HCT116 (cell line): Measurements from ENCODE around the gene COL2A1. TPM values are rescaled to one million over a fixed set of nuclear protein-coding genes. Genes with fewer than 3 reads are reported as not detected.

ENCODE experiments used
- ATAC-seq: fragments of 200-7000 bp; cut with Tn5 transposase; 2 replicates; pipeline ENCODE4 v1.9.1; 2020; ENCODE audit warnings: mild to moderate bottlenecking, moderate library complexity
- BruUV-seq: library from RNA; stranded (reverse); fragments of 400-500 nt; replicated peaks from 2 replicates; lab custom pipeline; 2021; lab: Mats Ljungman, UMichigan
- CTCF ChIA-PET: fragments of 300-600 bp; sonication (Branson Sonifier 250); formaldehyde crosslinking; loops from one replicate; lab custom pipeline; 2021; ENCODE audit warnings: antibody characterized with exemption; lab: Charles Lee
- POLR2A ChIA-PET: fragments of 300-600, 350-600 bp; sonication (Branson Sonifier 250); formaldehyde crosslinking; loops from one replicate; lab custom pipeline; 2021; ENCODE audit warnings: antibody characterized with exemption; lab: Charles Lee
- RAD21 ChIA-PET, 2 experiments: fragments of 300-600 bp; sonication (Branson Sonifier 250); formaldehyde crosslinking; loops; one replicate each; lab custom pipeline; 2023; ENCODE audit warnings: low total read pairs in 2 of 2; ENCODE audit not compliant: uncharacterized antibody in 2 of 2, unreplicated experiment in 2 of 2, low non-redundant PET in 1 of 2; lab: Charles Lee
- DNase-seq: peaks from one replicate; pipeline ENCODE4 v3.0.0-alpha.2; 2010; ENCODE audit warnings: low read depth, low spot score
- H2AFZ ChIP-seq: fragments of 200-600 bp; shearing (Covaris generic), sonication (generic); 2 replicates; pipeline ENCODE4 v1.6.1; 2017; ENCODE audit warnings: low read depth, mixed run types, mixed read lengths, antibody characterized with exemption, low read length; ENCODE audit not compliant: poor library complexity, severe bottlenecking
- H3K27ac ChIP-seq: 2 replicates; pipeline ENCODE4 v1.5.1; 2012; ENCODE audit warnings: low read depth, low read length
- H3K27me3 ChIP-seq: fragments of 200-600 bp; sonication (generic); 2 replicates; pipeline ENCODE4 v1.6.1; 2016; ENCODE audit warnings: mixed run types, low read length, mixed read lengths; ENCODE audit not compliant: insufficient read depth
- H3K36me3 ChIP-seq, 2 experiments: fragments of 200-500 bp in 1 of 2; fragments of 200-600 bp in 1 of 2; sonication (Bioruptor generic) in 1 of 2; sonication (generic) in 1 of 2; 2 replicates each; pipeline versions ENCODE4 v1.5.1 to v1.6.1; 2014 to 2016; ENCODE audit warnings: low read length in 2 of 2, inconsistent platforms in 1 of 2, mixed read lengths in 1 of 2, mixed run types in 1 of 2; ENCODE audit not compliant: insufficient read depth in 2 of 2, control insufficient read depth in 1 of 2
- H3K4me1 ChIP-seq, 2 experiments: fragments of 200-600 bp in 1 of 2; sonication (generic) in 1 of 2; 2 replicates each; pipeline versions ENCODE4 v1.5.1 to v1.6.1; 2012 to 2017; ENCODE audit warnings: low read length in 2 of 2, inconsistent platforms in 1 of 2, mild to moderate bottlenecking in 1 of 2, mixed read lengths in 1 of 2, mixed run types in 1 of 2, moderate library complexity in 1 of 2; ENCODE audit not compliant: insufficient read depth in 2 of 2, control insufficient read depth in 1 of 2
- H3K4me2 ChIP-seq: fragments of 200-600 bp; sonication (generic); 2 replicates; pipeline ENCODE4 v1.6.1; 2017; ENCODE audit warnings: mixed run types, low read length, mixed read lengths
- H3K4me3 ChIP-seq, 2 experiments: fragments of 200-600 bp in 1 of 2; sonication (generic) in 1 of 2; replicated peaks in 1 of 2; 2 replicates each; pipeline ENCODE4 v1.5.1; 2011 to 2016; ENCODE audit warnings: low read length in 2 of 2, control low read depth in 1 of 2, low read depth in 1 of 2, mild to moderate bottlenecking in 1 of 2, mixed read lengths in 1 of 2, mixed run types in 1 of 2
- H3K79me2 ChIP-seq: fragments of 200-600 bp; sonication (generic); 2 replicates; pipeline ENCODE4 v1.6.1; 2017; ENCODE audit warnings: mild to moderate bottlenecking, mixed run types, low read length, moderate library complexity, mixed read lengths; ENCODE audit not compliant: insufficient read depth
- H3K9ac ChIP-seq: fragments of 200-600 bp; sonication (generic); 2 replicates; pipeline ENCODE4 v1.6.1; 2016; ENCODE audit warnings: low read length, mixed read lengths
- H3K9me2 ChIP-seq: fragments of 200-600 bp; sonication (generic), shearing (Covaris generic); 2 replicates; pipeline ENCODE4 v1.6.1; 2017; ENCODE audit warnings: mixed run types, mild to moderate bottlenecking, moderate library complexity; ENCODE audit not compliant: insufficient read depth
- H3K9me3 ChIP-seq, 2 experiments: fragments of 200-500 bp in 1 of 2; fragments of 200-600 bp in 1 of 2; sonication (Bioruptor generic) in 1 of 2; sonication (generic) in 1 of 2; 2 replicates each; pipeline ENCODE4 v1.6.1; 2014 to 2017; ENCODE audit warnings: low read length in 2 of 2, mixed read lengths in 2 of 2, inconsistent platforms in 1 of 2, low read depth in 1 of 2, mild to moderate bottlenecking in 1 of 2, mixed run types in 1 of 2, moderate library complexity in 1 of 2; ENCODE audit not compliant: control insufficient read depth in 1 of 2, insufficient read depth in 1 of 2
- H4K20me1 ChIP-seq: fragments of 200-600 bp; sonication (generic), shearing (Covaris generic); 2 replicates; pipeline ENCODE4 v1.6.1; 2017; ENCODE audit warnings: mixed run types, mild to moderate bottlenecking, moderate library complexity; ENCODE audit not compliant: insufficient read depth
- ATF3 ChIP-seq: IDR thresholded peaks from 2 replicates; pipeline ENCODE4 v1.6.1; 2012
- CEBPB ChIP-seq: IDR thresholded peaks from 2 replicates; pipeline ENCODE4 v1.6.1; 2012; ENCODE audit warnings: low read depth
- EGR1 ChIP-seq: IDR thresholded peaks from 2 replicates; pipeline ENCODE4 v1.6.1; 2012; ENCODE audit warnings: low read depth
- ELF1 ChIP-seq: IDR thresholded peaks from 2 replicates; pipeline ENCODE4 v1.6.1; 2012; ENCODE audit warnings: low read depth, borderline replicate concordance
- EZH2 ChIP-seq: fragments of 200-600 bp; sonication (generic); IDR thresholded peaks from 2 replicates; pipeline ENCODE4 v1.6.1; 2017; ENCODE audit warnings: antibody characterized with exemption, mixed run types
- FOSL1 ChIP-seq: IDR thresholded peaks from 2 replicates; pipeline ENCODE4 v1.6.1; 2012; ENCODE audit warnings: low read depth
- POLR2AphosphoS5 ChIP-seq: IDR thresholded peaks from 2 replicates; pipeline ENCODE4 v1.6.1; 2011; ENCODE audit warnings: mild to moderate bottlenecking, low read depth, low read length, moderate library complexity
- RAD21 ChIP-seq: IDR thresholded peaks from 2 replicates; pipeline ENCODE4 v1.6.1; 2012; ENCODE audit warnings: low read depth, mild to moderate bottlenecking
- TCF7L2 ChIP-seq: IDR thresholded peaks from 2 replicates; pipeline ENCODE4 v1.7.0; 2011; ENCODE audit warnings: borderline replicate concordance, inconsistent platforms; ENCODE audit not compliant: insufficient read depth, insufficient read length; ENCODE audit errors: extremely low read depth
- intact Hi-C: fragments of 100-400 bp; cut with micrococcal nuclease; formaldehyde crosslinking; loops from 2 replicates; pipeline ENCODE4 v1.10.0; 2022
- total RNA-seq: library from RNA; stranded (reverse); gene quantifications from one replicate; pipeline ENCODE4 v1.2.1, GENCODE V29; 2021; ENCODE audit not compliant: unreplicated experiment
- TF ChIP-seq, protein P1 (sequence below): IDR thresholded peaks from 2 replicates; pipeline ENCODE4 v1.6.1; 2011; ENCODE audit warnings: mild to moderate bottlenecking, low read length, moderate library complexity; ENCODE audit not compliant: insufficient replicate concordance; ENCODE audit errors: extremely low read depth

The COL2A1 gene
- total RNA-seq, 1 experiment from 2014 or later, result 0.22 TPM

DNA sequence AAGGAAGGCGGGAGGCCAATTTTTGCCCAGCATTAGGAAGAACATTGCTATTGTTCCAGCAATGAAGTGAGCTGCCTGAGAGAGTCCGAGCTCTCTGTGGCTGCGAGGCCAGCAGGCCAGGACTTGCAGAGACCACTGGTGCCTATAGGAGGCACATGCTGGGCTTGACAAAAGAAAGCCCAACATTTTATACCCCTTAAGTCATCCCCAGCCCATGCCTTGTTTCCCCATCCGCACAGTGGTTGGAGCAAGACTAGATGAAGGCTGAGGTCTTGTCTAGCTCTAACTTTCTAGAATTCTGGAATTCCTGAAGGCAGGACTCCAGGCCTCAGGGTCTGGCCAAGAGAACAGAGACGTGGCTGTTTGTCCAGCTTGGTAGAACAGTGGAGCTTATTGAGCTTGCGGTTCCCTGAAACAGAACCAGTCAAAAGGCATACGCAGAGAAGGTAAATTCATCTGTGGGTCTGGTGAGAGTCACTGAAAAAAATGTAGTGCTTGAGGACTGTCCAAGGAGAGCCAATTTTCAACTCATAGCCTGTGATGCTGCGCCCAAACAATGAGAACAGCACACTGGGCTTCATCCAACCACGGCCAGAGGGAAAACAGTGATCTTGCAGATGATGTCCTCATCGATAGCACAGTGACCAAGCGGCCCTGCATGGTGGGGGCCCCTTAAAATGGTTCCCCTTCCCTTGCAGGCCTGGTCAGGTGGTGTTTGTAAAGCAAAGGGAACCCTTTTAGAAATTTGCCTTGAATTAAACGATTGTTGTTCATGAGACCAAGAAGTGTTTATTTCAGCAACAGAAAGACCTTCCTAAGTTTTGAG is 27.1 kb upstream of the COL2A1 start:
- no peak overlapping the region for H3K4me2 ChIP-seq
- no peak overlapping the region for H3K9ac ChIP-seq
- POLR2A ChIA-PET, result no interaction called here
- peaks cover 0 to 6% of the 10 kb centered on the region in 2 experiments; a peak in 2 of 4 replicates for H3K4me1 ChIP-seq
- TF ChIP-seq CEBPB, result no peak
- TF ChIP-seq ELF1, result no peak
- no peak for TF ChIP-seq TCF7L2
- no peak for TF ChIP-seq ATF3
- TF ChIP-seq, protein P1, sequence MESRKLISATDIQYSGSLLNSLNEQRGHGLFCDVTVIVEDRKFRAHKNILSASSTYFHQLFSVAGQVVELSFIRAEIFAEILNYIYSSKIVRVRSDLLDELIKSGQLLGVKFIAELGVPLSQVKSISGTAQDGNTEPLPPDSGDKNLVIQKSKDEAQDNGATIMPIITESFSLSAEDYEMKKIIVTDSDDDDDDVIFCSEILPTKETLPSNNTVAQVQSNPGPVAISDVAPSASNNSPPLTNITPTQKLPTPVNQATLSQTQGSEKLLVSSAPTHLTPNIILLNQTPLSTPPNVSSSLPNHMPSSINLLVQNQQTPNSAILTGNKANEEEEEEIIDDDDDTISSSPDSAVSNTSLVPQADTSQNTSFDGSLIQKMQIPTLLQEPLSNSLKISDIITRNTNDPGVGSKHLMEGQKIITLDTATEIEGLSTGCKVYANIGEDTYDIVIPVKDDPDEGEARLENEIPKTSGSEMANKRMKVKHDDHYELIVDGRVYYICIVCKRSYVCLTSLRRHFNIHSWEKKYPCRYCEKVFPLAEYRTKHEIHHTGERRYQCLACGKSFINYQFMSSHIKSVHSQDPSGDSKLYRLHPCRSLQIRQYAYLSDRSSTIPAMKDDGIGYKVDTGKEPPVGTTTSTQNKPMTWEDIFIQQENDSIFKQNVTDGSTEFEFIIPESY, result no peak
- no peak for TF ChIP-seq RAD21
- no peak for TF ChIP-seq EZH2
- no peak for TF ChIP-seq EGR1
- TF ChIP-seq POLR2AphosphoS5, result no peak
- no peak for TF ChIP-seq FOSL1
- TF ChIP-seq, all 23 proteins: peak for 0
- BruUV-seq, result no TSS peak
- Histone ChIP-seq H2AFZ (no peak overlapping the region), H3K9me3 (no peaks in the 10 kb centered on the region), H3K4me3 (no peak overlapping the region), H3K27ac (no peak overlapping the region), H3K9me2 (no peaks in the 10 kb centered on the region), H3K27me3 (no peaks in the 10 kb centered on the region), H4K20me1 (no peaks in the 10 kb centered on the region), H3K36me3 (no peaks in the 10 kb centered on the region), H3K79me2 (no peaks in the 10 kb centered on the region)
- CTCF ChIA-PET, result no interaction called here
- intact Hi-C loops, result no loop called here
- DNase-seq, result no peak
- no peak for ATAC-seq
- RAD21 ChIA-PET, result no interaction called here
